K562 (cell line): ENCODE measurements around the gene CCDC183. TPM values are rescaled to one million over a fixed set of nuclear protein-coding genes. Genes with fewer than 3 reads are reported as not detected.

Experiments
- CSDE1 ChIP-seq, 2 experiments: fragments of 450-650 bp; IDR thresholded peaks; 2 replicates each; pipeline ENCODE4 v1.6.1; 2016; ENCODE audit warnings: mild to moderate bottlenecking in 1 of 2
- FIP1L1 ChIP-seq: fragments of 200-400 bp; formaldehyde crosslinking; IDR thresholded peaks from 2 replicates; pipeline ENCODE4 v1.6.1; 2018; ENCODE audit warnings: mild to moderate bottlenecking, low read depth, low read length; ENCODE audit not compliant: poor library complexity, severe bottlenecking
- FOXJ2 ChIP-seq: fragments of 200-800 bp; sonication (Bioruptor generic); IDR thresholded peaks from 2 replicates; pipeline ENCODE4 v1.6.1; 2016; ENCODE audit warnings: missing genetic modification characterization, missing compliant biosample characterization
- HIVEP1 ChIP-seq: fragments of 250-450 bp; sonication (Bioruptor Pico); IDR thresholded peaks from 2 replicates; pipeline ENCODE4 v1.4.0; 2020; ENCODE audit warnings: mild to moderate bottlenecking
- HNRNPLL ChIP-seq: fragments of 200-400 bp; formaldehyde crosslinking; IDR thresholded peaks from 2 replicates; pipeline ENCODE4 v1.6.1; 2017; ENCODE audit warnings: low read length, low read depth, mild to moderate bottlenecking; ENCODE audit not compliant: poor library complexity, severe bottlenecking
- MEIS2 ChIP-seq: fragments of 450-650 bp; IDR thresholded peaks from 2 replicates; pipeline ENCODE4 v1.6.1; 2014; ENCODE audit warnings: mild to moderate bottlenecking; ENCODE audit not compliant: partially characterized antibody
- NR2C1 ChIP-seq, 2 experiments: fragments of 450-650 bp; IDR thresholded peaks; 2 replicates each; pipeline ENCODE4 v1.6.1; 2017; ENCODE audit warnings: mild to moderate bottlenecking in 2 of 2, antibody characterized with exemption in 1 of 2, inconsistent platforms in 1 of 2, missing compliant biosample characterization in 1 of 2, missing genetic modification characterization in 1 of 2
- TFE3 ChIP-seq: fragments of 450-650 bp; formaldehyde crosslinking; IDR thresholded peaks from 2 replicates; pipeline ENCODE4 v1.4.0; 2020; ENCODE audit warnings: mild to moderate bottlenecking, mixed read lengths
- polyA plus RNA-seq, 8 experiments: library from polyadenylated mRNA; depleted of rRNA in 4 of 8; stranded (reverse) in 5 of 8; unstranded in 3 of 8; fragments of >200 nt; fragmentation: Nextera tagmentation in 2 of 8; fragmentation: Illumina TruSeq in 1 of 8; extraction: Ambion mirVana in 2 of 8; extraction: Trizol in 1 of 8; gene quantifications; 2 replicates each; pipeline versions ENCODE4 v1.2.1 to v1.2.3, GENCODE V29; 2011 to 2014; ENCODE audit warnings: inconsistent platforms in 1 of 8, missing spikeins in 1 of 8
- total RNA-seq, 7 experiments: library from RNA; depleted of rRNA in 6 of 7; stranded (reverse); fragments of >200 nt in 6 of 7; fragmentation: Illumina TruSeq in 2 of 7; extraction: Trizol in 2 of 7; gene quantifications; 2 replicates each; pipeline versions ENCODE4 v1.2.1 to v1.2.3, GENCODE V29; 2011 to 2021; ENCODE audit warnings: low replicate concordance in 1 of 7

Gene CCDC183
- total and polyA plus RNA-seq, 9 of the 15 experiments (the other 6 are each of a cell fraction or from before 2014, with no cell fraction given), result 0.21 to 0.60 (median 0.29) TPM; not detected in 4

GRCh38 chr9:136791516-136792276, 4.4 kb upstream of the CCDC183 start (continued):
- TF ChIP-seq FOXJ2 (tag), result no peak
- no peak for TF ChIP-seq HNRNPLL
- TF ChIP-seq HIVEP1 (CRISPR knock-in tag), result no peak; the same call in 1 of the 2 replicates
- TF ChIP-seq TFE3 (CRISPR knock-in tag), result no peak
- no peak for TF ChIP-seq CSDE1 (IDR thresholded peaks at IDR 0.05)
- no peak for TF ChIP-seq FIP1L1
- TF ChIP-seq MEIS2, result no peak
- no peak for TF ChIP-seq NR2C1 (IDR thresholded peaks at IDR 0.05)
- TF ChIP-seq NR2C1 (tag; IDR thresholded peaks at IDR 0.05), result no peak
